NCI-H345 treated with DMSO at 0.1 percent for 48 hours (cell line): ENCODE measurements around the gene EMILIN1.

ENCODE experiments used
- DNase-seq: peaks from one replicate; lab custom pipeline; 2025; ENCODE audit not compliant: unreplicated experiment; lab: John Stamatoyannopoulos, UW

The EMILIN1 gene

DNA sequence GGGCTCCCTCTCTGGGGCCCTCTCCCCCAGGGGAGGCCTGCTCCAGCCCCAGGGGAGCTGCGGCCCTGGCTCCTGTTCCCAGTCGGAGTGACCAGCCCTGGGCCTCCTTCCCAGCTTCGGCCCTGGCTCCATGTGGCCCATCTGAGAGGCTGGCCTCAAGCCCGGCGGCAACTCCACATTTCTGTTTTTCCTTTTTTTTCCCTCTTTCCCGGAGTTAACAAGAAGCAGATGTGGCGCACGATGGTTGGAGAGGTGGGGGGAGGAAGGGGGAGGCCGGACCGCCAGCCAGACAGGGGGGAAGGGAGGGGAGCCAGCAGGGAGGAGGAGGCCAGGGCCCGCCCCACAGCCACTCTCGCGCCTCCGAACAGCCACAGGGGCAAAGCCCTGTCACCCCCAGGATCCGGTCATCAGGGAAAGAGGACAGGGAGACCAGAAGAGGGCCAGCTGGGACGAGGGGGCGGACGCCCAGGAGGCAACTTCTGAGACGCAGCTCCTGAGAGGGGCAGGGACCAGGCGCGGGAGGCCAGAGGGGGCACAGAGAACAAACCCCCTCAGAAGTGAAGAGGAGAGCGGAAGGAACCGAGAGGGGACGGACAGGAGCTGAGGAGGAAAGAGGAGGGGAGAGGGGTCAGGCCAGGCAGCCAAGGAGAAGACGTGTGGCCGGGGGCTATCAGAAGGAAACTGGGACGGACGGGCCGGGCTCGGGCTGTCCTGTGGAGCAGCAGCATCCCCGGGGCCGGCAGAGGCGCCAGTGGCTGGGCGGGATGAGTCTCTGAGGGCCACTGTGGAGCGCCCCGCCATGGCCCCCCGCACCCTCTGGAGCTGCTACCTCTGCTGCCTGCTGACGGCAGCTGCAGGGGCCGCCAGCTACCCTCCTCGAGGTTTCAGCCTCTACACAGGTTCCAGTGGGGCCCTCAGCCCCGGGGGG is at the start of gene EMILIN1:
Gene EMILIN1 (plus strand): TSS at position 349 of the 928 bp plus-strand sequence. CDS start 451 bp downstream, at position 800.
- no peak for DNase-seq

DNA sequence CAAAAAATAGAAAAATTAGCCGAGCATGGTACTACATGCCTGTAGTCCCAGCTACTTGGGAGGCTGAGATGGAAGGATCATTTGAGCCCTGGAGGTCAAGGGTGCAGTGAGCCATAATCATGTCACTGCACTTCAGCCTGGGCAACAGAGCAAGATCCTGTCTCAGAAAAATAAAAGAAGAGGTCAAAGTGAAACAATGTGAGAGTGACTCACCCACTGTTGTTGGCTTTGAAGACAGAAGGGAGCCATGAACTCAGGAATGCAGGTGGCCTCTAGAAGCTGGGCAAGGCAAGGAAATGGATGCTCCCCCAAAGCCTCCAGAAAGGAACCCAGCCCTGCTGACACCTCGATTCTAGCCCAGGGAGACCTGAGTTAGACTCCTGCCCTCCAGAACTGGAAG is 49.4 kb upstream of the EMILIN1 start:
- no peak for DNase-seq

DNA sequence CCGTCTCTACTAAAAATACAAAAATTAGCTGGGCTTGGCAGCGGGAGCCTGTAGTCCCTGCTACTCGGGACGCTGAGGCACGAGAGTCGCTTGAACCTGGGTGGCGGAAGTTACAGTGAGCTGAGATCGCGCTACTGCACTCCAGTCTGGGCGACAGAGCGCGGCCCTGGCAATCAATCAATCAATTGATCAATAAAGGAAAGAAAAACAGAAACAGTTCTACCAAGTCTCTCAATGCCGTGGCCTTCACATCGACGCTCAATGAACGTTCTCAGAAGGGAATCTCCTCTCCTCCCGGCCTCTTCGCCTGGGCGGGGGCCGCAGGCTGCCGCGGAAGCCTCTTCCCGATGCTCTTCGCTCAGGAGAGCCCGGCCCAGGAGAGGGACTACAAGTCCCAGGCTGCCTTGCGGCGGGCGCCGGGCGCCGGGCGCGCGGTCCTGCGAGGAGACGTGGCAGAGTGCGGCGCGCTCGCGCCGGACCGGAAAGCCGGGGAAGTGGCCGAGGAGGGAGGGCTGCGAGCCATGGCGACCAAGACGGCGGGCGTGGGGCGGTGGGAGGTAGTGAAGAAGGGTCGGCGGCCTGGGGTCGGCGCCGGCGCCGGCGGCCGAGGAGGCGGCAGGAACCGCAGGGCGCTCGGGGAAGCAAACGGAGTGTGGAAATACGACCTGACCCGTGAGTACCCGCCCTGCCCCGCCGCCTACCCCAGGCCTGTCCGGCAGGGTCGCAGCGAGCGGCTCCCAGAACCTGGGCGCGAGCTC is 45.7 kb upstream of the EMILIN1 start, which contains the start of gene TMEM214:
Gene TMEM214 (plus strand): TSS at position 471 of the 758 bp plus-strand sequence. CDS start 51 bp downstream, at position 522.
- peak; percentile 90 for DNase-seq

DNA sequence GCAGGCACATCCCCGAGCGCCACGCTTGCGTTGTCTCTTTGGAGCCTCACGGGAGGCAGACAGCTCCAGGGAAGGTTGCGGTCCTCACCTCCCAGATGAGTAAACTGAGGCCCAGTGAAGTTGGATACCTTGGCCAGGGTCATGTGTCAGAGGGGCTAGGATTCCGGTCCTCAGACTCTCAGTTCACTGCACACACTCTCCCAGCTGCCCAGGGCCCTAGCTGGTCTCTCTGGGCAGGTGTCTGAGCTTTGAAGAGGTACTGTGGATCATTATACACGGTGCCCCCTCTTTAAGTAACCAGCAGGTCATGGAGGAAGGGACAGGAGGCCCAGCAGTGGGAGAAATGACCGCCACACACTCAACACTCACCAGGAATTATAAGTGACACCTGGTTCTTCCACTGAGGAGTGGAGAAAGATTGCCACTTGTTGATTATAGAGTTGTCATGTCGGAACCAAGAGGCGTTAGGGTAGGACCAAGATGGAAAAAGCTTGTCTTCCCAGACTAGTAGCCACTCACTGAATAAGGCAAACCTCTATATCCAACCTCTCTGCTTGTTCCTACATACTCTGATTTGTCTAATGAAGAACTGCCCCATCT is 45.1 kb upstream of the EMILIN1 start:
- no peak for DNase-seq

DNA sequence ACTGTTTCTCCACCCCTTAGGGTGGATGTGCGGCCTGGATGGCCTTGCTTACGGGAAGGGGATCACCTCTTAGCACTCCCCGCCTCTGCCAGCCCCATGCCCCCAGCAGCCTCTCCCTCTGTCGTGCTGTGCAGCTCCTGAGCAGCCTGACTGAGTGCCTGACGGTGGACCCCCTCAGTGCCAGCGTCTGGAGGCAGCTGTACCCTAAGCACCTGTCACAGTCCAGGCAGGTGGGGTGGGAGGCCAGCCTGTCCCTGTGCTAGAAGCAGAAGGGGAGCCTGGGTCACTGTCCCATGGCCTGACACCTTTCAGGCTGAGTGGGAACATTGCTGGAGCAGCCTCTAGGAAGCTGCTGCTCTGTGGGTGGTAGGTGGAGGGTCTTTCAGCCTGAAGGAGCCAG is 40.4 kb upstream of the EMILIN1 start:
- DNase-seq = no peak

DNA sequence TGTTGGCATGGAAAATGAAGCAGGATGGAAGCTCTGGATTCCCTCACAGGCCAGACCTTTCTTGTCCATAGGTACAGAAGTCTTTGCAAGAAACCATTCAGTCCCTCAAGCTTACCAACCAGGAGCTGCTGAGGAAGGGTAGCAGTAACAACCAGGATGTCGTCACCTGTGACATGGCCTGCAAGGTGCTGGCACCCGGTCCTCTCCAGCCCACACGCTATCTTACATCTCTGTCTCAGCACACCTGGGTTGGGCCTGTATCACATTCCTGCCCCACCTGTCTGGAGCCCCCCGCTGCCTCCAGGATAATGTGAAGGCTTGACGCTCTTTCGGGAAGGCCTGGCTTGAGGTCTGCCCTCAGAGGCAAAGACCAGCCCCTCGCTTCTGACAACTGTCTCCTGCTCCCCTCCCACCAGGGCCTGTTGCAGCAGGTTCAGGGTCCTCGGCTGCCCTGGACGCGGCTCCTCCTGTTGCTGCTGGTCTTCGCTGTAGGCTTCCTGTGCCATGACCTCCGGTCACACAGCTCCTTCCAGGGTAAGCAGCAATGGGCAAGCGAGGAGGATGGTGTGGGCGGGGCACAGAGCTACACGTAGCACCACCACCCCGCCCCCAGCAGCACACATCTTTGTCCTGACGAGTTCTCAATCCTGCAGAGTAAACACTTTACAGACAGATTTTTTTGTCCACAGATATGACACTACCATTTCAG is 39.6 kb upstream of the EMILIN1 start:
- no peak for DNase-seq

DNA sequence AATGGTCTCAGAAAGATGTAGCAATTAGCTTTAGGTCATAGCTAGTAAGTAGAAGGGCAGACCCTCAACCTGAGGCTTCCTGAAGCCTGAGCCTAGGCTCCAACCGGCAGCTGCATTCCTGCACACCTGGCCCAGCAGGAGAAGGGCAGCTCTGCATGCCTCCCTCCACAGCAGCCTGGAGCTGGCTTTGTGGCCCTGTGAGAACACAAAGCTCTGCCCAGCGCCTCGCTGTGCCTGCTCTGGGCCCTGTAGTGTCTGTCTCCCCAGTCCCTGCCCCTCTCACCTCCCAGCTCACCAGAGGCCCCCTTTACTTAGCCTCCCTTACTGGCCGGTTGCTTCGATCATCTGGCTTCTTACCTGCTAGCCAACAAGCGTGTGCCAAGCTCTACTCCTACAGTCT is 39.0 kb upstream of the EMILIN1 start:
- no peak for DNase-seq

DNA sequence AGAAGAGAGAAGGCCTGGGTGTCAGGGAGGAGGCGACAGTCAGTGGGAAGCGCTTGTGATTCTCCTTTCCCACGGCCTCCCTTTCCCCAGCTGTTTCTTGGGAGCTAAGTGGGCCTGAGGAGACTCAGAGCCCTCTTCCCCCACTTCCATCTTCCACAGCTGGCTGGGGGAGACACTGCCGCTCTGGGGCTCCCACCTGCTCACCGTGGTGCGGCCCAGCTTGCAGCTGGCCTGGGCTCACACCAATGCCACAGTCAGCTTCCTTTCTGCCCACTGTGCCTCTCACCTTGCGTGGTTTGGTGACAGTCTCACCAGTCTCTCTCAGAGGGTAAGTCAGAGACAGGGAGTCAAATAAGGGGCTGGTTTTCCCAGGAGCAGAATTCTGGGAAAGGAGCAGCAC is 38.5 kb upstream of the EMILIN1 start:
- DNase-seq = no peak

DNA sequence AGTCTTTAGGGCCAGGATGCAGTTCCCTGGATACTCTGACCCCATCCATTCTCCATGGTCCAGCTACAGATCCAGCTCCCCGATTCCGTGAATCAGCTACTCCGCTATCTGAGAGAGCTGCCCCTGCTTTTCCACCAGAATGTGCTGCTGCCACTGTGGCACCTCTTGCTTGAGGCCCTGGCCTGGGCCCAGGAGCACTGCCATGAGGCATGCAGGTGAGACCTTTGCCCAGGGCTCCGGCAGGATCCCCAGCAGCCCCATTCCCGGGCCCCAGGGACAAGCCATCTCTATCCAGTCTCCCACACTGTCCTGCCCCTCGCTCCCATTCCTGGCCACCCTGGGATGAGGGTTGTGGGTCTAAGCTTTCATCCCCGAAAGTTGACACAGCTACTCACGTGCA is 38.1 kb upstream of the EMILIN1 start:
- DNase-seq = no peak

DNA sequence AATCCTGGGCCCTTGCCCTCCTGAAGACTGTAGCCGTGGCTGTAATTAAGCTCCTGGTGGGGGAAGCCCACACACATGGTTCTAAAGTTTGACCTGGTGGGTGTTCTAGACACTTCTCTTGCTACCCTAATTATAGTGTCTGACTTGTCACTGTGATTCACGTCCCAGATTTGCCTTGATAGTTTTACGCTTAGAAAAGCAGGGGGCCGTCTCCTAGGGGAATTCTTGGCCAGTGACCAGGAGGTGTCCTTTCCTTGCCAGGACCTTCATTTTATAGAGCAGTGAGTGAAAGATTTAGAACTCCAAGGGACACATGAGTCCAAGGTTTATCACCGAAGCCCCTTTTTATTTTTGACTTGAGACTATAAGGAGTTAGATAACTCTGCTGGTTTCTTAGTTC is 36.7 kb upstream of the EMILIN1 start:
- no peak for DNase-seq

DNA sequence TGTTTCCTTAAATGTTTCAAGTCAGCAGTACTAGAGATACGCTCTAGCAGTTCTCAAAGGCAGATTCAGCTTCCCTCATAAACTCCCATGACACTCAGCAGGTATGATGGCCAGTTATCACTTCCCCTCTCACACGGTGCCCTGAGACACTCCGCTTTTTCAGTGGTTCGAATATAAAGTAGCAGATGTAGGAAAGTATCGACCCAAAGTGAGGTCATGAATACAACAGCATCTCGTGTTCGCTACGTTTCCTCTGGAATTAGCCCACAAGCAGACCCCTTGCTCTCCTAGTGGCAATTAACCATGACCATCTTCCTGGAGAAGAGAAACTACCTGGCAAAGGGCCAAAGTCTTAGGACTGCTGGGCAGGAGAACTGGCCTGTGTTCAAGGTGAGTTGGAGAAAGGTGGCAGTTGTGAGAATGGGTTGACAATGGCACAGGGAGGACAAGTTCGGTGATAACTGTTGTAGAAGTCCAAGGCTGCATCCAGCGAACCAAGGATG is 36.2 kb upstream of the EMILIN1 start:
- peak; percentile 49 for DNase-seq

DNA sequence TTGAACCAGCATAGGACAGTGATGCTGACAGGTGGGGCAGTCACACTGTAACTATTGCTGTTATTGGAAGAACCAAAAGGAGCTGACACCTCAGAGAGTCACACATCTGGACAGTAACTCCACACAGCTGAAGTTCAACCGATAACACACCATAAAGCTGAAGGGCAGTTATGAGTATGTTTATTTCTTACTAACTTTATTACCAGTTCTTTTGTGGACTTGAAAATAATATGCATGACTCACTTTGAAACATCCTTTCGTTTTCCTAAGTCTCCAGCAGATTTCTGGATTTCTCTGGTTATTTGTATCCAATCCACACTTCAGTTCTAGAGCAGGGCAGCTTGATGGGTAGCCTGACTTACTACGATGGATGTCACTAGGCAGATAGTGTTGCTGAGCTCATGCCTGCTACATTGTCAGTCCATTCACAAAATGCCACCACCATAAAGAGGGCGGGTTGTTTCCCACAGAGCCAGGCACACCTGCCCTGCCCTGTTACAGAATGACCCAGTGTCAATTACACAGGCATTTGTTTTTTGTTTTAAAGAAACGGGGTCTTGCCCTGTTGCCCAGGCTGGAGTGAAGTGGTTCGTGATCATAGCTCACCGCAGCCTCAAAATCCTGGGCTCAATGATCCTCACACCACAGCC is 35.3 kb upstream of the EMILIN1 start:
- DNase-seq = no peak

DNA sequence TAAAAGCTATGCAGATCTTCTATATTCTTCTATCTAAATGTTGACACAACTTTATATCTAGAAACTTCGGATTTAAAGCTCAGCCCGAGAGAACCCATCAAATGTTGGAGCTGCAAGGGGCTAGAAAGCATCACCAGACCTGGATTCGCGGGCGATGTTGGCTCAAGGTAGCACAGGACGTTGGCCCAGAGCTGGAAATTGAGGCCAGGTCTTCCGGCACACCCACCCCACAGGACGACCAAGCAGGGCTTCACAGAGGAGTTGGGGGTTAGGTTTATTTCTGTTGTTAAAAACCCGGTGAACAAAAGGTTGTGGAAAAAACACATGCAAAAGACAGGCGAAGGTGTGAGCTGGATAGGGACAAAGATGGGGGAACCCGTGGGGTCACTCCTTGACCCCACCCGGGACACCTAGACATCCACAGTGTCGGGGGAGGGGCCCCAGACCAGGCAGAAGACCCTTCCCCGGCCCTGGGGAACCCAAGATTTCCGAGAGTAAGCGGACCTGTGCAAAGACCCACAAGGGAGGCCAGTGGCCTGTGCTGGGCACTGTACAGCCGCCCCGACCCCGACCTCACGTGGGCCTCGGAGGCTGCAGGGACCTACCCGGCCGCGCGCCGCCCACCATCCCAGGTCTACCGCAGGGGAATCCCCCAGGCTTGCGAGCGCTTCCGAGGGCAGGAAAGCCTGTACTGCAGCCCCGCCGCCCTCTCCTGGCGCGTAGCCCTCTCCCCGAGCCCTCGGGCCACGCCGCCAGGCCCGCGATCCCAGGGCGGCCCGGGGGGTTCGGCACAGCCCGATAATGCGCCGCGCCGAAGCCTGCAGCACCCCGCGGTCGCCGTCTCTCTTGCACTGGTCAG is 28.8 kb upstream of the EMILIN1 start:
- no peak for DNase-seq

DNA sequence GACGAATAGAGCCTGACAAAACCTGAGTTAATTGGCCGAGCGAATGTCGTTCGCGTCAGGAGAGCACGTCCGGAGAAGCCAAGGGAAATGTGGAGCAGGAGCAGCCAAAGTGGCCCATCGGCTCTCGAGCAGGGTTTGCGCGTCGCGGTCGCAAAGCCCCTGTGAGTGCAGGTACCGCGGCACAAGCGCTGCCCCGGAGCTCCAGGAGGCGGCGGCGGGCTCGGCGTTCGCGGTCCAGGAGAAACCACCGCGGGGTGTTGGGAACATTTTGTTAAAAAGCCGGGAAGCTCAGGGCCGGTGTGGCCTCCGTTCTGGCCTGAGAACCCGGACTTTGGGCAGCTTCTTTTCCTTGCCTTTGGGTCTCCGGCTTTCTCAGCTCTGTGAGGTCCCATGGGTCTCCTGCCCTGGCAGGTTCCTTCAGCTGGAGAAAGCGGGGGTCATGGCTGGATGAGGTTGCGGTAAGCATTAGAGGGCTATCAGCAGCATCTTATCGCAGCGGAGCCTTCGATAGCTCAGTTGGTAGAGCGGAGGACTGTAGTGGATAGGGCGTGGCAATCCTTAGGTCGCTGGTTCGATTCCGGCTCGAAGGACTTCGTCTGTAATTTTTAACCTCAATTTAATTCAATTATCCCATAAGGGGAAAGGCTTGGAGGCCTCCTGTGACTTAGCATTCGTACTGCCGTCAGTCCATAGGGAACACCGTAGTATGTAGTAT is 28.0 kb upstream of the EMILIN1 start:
- peak; percentile 99 for DNase-seq

DNA sequence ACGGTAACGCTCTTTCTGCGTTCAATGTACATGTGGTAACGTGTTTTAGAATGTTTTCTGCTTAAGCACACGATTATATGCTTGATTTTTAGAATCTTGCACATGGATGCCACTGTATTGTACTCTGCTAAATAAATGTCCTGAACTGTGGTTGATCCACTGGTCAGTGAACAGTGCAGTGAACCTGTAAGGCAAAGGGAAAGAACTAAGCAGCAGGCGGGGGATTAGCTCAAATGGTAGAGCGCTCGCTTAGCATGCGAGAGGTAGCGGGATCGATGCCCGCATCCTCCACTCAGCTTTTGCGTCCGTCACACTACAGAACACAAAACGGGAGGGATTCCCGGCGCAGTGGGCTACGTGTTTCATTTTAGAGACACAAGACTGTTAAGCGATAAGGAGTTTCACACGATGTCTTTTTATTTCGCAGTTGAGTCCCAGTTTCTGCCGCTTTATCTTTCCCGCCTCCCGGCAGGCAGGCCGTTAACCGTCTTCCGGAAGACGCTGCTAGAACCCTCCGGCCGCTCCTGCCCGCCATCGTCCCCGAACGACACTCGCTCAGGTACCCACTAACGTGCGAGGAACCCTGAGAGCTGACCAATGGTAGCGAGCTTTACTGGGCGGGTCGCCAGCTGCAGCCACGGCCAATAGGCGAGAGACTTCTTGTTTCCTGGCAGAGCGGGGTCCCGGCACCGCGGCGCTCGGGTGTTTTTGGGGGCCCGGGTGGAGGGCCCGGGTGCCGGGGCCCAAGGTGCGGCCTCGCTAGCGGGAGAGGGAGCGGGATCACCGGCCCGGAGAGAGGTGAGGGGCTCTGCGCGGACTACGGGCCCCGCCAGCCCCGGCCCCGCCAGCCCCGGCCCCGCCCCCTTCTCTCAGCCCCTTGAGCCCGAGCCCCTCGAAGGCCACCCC is 27.2 kb upstream of the EMILIN1 start, which contains the start of gene AGBL5:
Gene AGBL5 (plus strand): TSS at position 673 of the 906 bp plus-strand sequence. CDS start 1,291 bp downstream, outside the sequence.
- peak; percentile 97 for DNase-seq

DNA sequence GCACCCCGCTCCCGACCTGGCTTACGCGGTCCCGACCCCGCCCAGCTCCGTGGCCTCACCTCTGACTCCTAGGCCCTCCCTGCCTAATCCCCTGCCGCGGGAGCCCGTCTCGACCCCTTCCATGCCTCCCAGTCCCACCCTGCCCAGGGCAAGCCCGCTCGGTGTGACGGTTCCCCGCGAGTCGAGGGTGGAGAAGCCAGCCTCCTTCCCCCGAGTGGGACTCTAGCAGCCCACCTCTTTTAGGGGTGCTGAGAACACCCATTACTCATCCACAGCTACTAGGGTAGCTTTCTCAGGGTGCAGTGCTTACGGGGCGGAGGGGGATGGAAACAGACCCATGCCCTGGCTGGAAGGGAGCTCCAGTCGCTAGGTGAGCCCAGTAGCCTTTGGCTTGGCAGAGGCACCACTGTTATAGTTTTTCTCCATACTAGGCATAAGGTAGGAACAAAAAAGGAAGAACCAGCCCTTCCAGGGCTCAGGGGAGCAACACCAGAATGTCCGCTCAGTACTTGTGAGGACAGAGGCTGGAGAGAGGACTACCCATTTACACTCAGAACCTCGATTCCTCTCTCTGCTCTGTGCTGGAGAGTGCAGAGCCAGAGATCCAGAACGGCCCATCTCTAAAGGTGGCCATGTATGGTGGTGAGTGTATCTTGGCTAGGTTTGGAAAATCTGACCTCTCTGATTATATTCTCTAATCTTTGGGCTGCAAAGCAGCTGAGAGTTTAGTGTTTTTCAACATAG is 26.3 kb upstream of the EMILIN1 start:
- DNase-seq = no peak

DNA sequence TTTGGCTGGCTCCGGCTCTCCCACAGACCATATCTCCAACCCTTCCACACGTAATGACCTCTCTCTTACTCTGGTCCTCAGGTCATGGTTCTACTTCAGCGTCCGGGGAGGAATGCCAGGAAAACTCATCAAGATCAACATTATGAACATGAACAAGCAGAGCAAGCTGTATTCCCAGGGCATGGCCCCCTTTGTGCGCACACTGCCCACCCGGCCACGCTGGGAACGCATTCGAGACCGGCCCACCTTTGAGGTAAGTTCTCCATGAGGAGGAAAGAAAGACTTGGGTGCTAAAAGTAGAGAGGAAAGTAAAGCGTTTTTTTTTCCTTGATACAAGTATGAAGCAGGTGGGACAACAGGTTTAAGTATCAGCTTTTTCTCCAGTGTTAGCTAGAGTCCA is 25.1 kb upstream of the EMILIN1 start:
- no peak for DNase-seq
